ENCODE results near the gene UROC1. TPM values are rescaled to one million over a fixed set of nuclear protein-coding genes. Genes with fewer than 3 reads are reported as not detected.

Gene UROC1
- total RNA-seq, 1 experiment from 2014 or later, result not detected

GRCh38 chr3:126555795-126556636, 38.4 kb upstream of the UROC1 start:
- no peaks in the 10 kb centered on the region for H3K9me3 ChIP-seq (ENCODE audit: low read depth, low read length, poor library complexity, severe bottlenecking)
- H3K4me1 ChIP-seq (ENCODE audit: insufficient read depth, low read length, poor library complexity, severe bottlenecking), result no peaks in the 10 kb centered on the region
- POLR2A ChIA-PET (ENCODE audit: low non-redundant PET), result no interaction called here
- no peak overlapping the region for H3K27ac ChIP-seq (ENCODE audit: low read depth, low read length, poor library complexity, severe bottlenecking)
- intact Hi-C loops (cut with micrococcal nuclease; ENCODE audit: unreplicated experiment), result no loop called here
- TF ChIP-seq EZH2 (IDR thresholded peaks at IDR 0.05; ENCODE audit: borderline replicate concordance, low read depth, low read length, poor library complexity, severe bottlenecking) (no peak), CTCF (conservative IDR thresholded peaks at IDR 0.05; ENCODE audit: low read depth, low read length) (no peak)
- DNase-seq (ENCODE audit: low spot score), result no peak
- CTCF ChIA-PET, result no interaction called here
- BruUV-seq (replicated peaks), result no TSS peak
- no peak overlapping the region for H3K4me3 ChIP-seq (ENCODE audit: low read depth, low read length, poor library complexity, severe bottlenecking)
- no peaks in the 10 kb centered on the region for H3K36me3 ChIP-seq (ENCODE audit: insufficient read depth, low read length, poor library complexity, severe bottlenecking)
- H3K27me3 ChIP-seq (replicated peaks; ENCODE audit: insufficient read depth, low read depth, low read length, poor library complexity), result no peaks in the 10 kb centered on the region

GRCh38 chr3:126554560-126555525, 37.3 kb upstream of the UROC1 start:
- no peak for DNase-seq (ENCODE audit: low spot score)
- Histone ChIP-seq H3K36me3 (ENCODE audit: insufficient read depth, low read length, poor library complexity, severe bottlenecking) (no peaks in the 10 kb centered on the region), H3K27ac (ENCODE audit: low read depth, low read length, poor library complexity, severe bottlenecking) (no peak overlapping the region), H3K9me3 (ENCODE audit: low read depth, low read length, poor library complexity, severe bottlenecking) (no peaks in the 10 kb centered on the region), H3K4me3 (ENCODE audit: low read depth, low read length, poor library complexity, severe bottlenecking) (no peak overlapping the region), H3K4me1 (ENCODE audit: insufficient read depth, low read length, poor library complexity, severe bottlenecking) (no peaks in the 10 kb centered on the region), H3K27me3 (replicated peaks; ENCODE audit: insufficient read depth, low read depth, low read length, poor library complexity) (no peaks in the 10 kb centered on the region)
- TF ChIP-seq CTCF (conservative IDR thresholded peaks at IDR 0.05; ENCODE audit: low read depth, low read length) (no peak), EZH2 (IDR thresholded peaks at IDR 0.05; ENCODE audit: borderline replicate concordance, low read depth, low read length, poor library complexity, severe bottlenecking) (no peak)
- ChIA-PET CTCF (no interaction called here), POLR2A (ENCODE audit: low non-redundant PET) (no interaction called here)
- BruUV-seq (replicated peaks), result no TSS peak
- intact Hi-C loops (cut with micrococcal nuclease; ENCODE audit: unreplicated experiment), result no loop called here

- ChIA-PET POLR2A (ENCODE audit: low non-redundant PET) (no interaction called here), CTCF (no interaction called here)
- no TSS peak for BruUV-seq (replicated peaks)
- Histone ChIP-seq H3K36me3 (ENCODE audit: insufficient read depth, low read length, poor library complexity, severe bottlenecking) (no peaks in the 10 kb centered on the region), H3K9me3 (ENCODE audit: low read depth, low read length, poor library complexity, severe bottlenecking) (no peaks in the 10 kb centered on the region), H3K4me3 (ENCODE audit: low read depth, low read length, poor library complexity, severe bottlenecking) (no peak overlapping the region), H3K27me3 (replicated peaks; ENCODE audit: insufficient read depth, low read depth, low read length, poor library complexity) (no peaks in the 10 kb centered on the region), H3K27ac (ENCODE audit: low read depth, low read length, poor library complexity, severe bottlenecking) (no peak overlapping the region), H3K4me1 (ENCODE audit: insufficient read depth, low read length, poor library complexity, severe bottlenecking) (no peaks in the 10 kb centered on the region)
- DNase-seq (ENCODE audit: low spot score), result no peak
- intact Hi-C loops (cut with micrococcal nuclease; ENCODE audit: unreplicated experiment), result no loop called here
- TF ChIP-seq EZH2 (IDR thresholded peaks at IDR 0.05; ENCODE audit: borderline replicate concordance, low read depth, low read length, poor library complexity, severe bottlenecking) (no peak), CTCF (conservative IDR thresholded peaks at IDR 0.05; ENCODE audit: low read depth, low read length) (no peak)
These were observed 35.9 kb upstream of the UROC1 start for GRCh38 chr3:126553284-126554084.
